NCI-H226 (cell line): ENCODE measurements around the gene KLRC3.
A peak's percentile ranks its signal among the peaks of the same experiment; 100 is the strongest.
"Not testable (repeated sequence)": the region's sequence is repeated elsewhere in the genome, so short reads cannot be mapped to it uniquely, and the experiment has no call there.

Experiments used
- DNase-seq: peaks from one replicate; pipeline ENCODE4 v3.0.0-alpha.2; 2015

Gene KLRC3

GRCh38 chr12:10420334-10420733 lies at the start of gene KLRC3:
KLRC3 (minus strand) TSS chr12:10420595; CDS start chr12:10420550, 45 bp downstream.
- not testable (repeated sequence) for DNase-seq

- DNase-seq, result no peak
These were observed 49.3 kb upstream of the KLRC3 start for GRCh38 chr12:10469701-10470100.

- DNase-seq, result no peak
These were observed 45.9 kb upstream of the KLRC3 start for GRCh38 chr12:10466311-10466710.

GRCh38 chr12:10457760-10458159 lies 37.4 kb upstream of the KLRC3 start:
- DNase-seq, result no peak

GRCh38 chr12:10456856-10457255 lies 36.5 kb upstream of the KLRC3 start:
- DNase-seq, result no peak

GRCh38 chr12:10455766-10456165 lies 35.4 kb upstream of the KLRC3 start:
- DNase-seq, result no peak

- DNase-seq, result no peak
These were observed 34.1 kb upstream of the KLRC3 start for GRCh38 chr12:10454531-10454930.

- DNase-seq, result peak; percentile 60
These were observed 32.8 kb upstream of the KLRC3 start, which contains the start of gene KLRC1 for GRCh38 chr12:10453156-10453555. KLRC1 (minus strand) TSS chr12:10453377; CDS start chr12:10451156, 2,221 bp downstream.

- no peak for DNase-seq
These were observed 27.8 kb upstream of the KLRC3 start for GRCh38 chr12:10448236-10448635.

GRCh38 chr12:10446052-10446451 lies 25.7 kb upstream of the KLRC3 start:
- not testable (repeated sequence) for DNase-seq

GRCh38 chr12:10441144-10441543 lies 20.7 kb upstream of the KLRC3 start:
- DNase-seq, result not testable (repeated sequence)

GRCh38 chr12:10439608-10440274 lies 19.3 kb upstream of the KLRC3 start:
- not testable (repeated sequence) for DNase-seq

- not testable (repeated sequence) for DNase-seq
These were observed 17.2 kb upstream of the KLRC3 start for GRCh38 chr12:10437601-10438000.

- not testable (repeated sequence) for DNase-seq
These were observed 15.4 kb upstream of the KLRC3 start, which contains the start of gene KLRC2 for GRCh38 chr12:10435816-10436215. KLRC2 (minus strand) TSS chr12:10436010; CDS start chr12:10435986, 24 bp downstream.

- not testable (repeated sequence) for DNase-seq
These were observed 10.2 kb upstream of the KLRC3 start for GRCh38 chr12:10430623-10431022.

- not testable (repeated sequence) for DNase-seq
These were observed 5.5 kb upstream of the KLRC3 start for GRCh38 chr12:10425938-10426337.

- not testable (repeated sequence) for DNase-seq
These were observed 4.0 kb upstream of the KLRC3 start for GRCh38 chr12:10424260-10424899.

GRCh38 chr12:10422159-10422558 lies 1.8 kb upstream of the KLRC3 start:
- DNase-seq, result not testable (repeated sequence)

- no peak for DNase-seq
These were observed 11.0 kb downstream of the KLRC3 start, which contains the start of gene KLRC4 for GRCh38 chr12:10409392-10409791. KLRC4 (minus strand) TSS chr12:10409757; CDS start chr12:10409575, 182 bp downstream.

- no peak for DNase-seq
These were observed 11.6 kb downstream of the KLRC3 start for GRCh38 chr12:10408842-10409241.

GRCh38 chr12:10406725-10407124 lies 13.7 kb downstream of the KLRC3 start:
- no peak for DNase-seq

- no peak for DNase-seq
These were observed 15.1 kb downstream of the KLRC3 start for GRCh38 chr12:10405294-10405693.

- no peak for DNase-seq
These were observed 15.6 kb downstream of the KLRC3 start for GRCh38 chr12:10404798-10405197.

- no peak for DNase-seq
These were observed 19.6 kb downstream of the KLRC3 start for GRCh38 chr12:10400829-10401228.
